ENCODE data around the gene TSSK1B.
"Not testable (repeated sequence)": the region's sequence is repeated elsewhere in the genome, so short reads cannot be mapped to it uniquely, and the experiment has no call there.

TSSK1B gene

DNA sequence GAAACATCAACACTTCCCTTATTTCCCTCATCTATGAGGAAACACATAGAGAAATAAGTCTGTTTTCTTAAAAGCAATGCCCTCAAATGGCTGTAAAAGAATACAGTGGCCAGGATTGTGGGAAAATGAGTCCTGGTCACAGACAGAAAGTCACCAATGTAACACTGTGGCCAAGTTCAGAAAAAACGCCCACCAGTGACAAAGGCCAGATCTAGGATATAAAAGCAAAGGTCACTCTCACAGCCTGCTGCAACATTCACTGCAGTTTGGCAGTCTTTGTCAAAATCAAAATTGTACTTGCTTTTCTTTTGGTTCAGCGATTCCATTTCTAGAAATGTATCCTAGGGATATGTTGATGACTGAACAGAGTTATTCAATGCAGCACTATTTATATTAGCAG, 30.5 kb downstream of the TSSK1B start:
- in situ Hi-C loops (cut with MboI; ENCODE audit: low sequenced_read_pairs): no loop called here

GRCh38 chr5:113397986-113398385, 36.8 kb downstream of the TSSK1B start:
- in situ Hi-C loops (cut with MboI; ENCODE audit: low sequenced_read_pairs): not testable (repeated sequence)

- in situ Hi-C loops (cut with MboI; ENCODE audit: low sequenced_read_pairs): no loop called here
Measured at GRCh38 chr5:113397046-113397445, 37.7 kb downstream of the TSSK1B start.

GRCh38 chr5:113394658-113395057, 40.1 kb downstream of the TSSK1B start:
- in situ Hi-C loops (cut with MboI; ENCODE audit: low sequenced_read_pairs): no loop called here

- in situ Hi-C loops (cut with MboI; ENCODE audit: low sequenced_read_pairs): no loop called here
Measured at GRCh38 chr5:113390224-113390623, 44.6 kb downstream of the TSSK1B start.

GRCh38 chr5:113389116-113389515, 45.7 kb downstream of the TSSK1B start:
- in situ Hi-C loops (cut with MboI; ENCODE audit: low sequenced_read_pairs): no loop called here

GRCh38 chr5:113387844-113388243, 46.9 kb downstream of the TSSK1B start:
- in situ Hi-C loops (cut with MboI; ENCODE audit: low sequenced_read_pairs): no loop called here

DNA sequence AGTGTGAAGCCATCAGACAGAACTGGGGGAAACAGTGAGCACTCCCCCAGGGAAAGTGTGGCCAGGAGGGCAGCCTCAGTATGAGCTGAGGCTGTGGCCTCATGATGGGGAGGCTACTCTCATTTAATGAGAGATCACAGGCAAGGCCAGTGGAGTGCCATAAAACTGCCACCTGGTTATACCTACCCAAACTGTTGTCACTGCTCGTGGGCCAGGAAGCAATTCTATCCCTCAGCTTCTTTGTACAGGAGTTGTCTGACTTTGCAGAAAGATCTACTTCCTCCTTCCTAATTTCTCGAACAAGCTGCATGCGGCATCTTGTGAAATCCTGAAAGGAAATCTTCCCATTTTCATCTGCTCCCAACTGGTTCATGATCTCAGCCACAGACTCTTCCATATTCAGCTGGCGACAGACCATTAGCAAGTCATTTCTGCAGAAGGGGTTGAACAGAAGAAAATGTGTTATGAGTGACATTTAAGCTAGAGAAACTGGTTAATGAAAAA, 50.0 kb downstream of the TSSK1B start:
- in situ Hi-C loops (cut with MboI; ENCODE audit: low sequenced_read_pairs): no loop called here

GRCh38 chr5:113382731-113383130, 52.1 kb downstream of the TSSK1B start:
- in situ Hi-C loops (cut with MboI; ENCODE audit: low sequenced_read_pairs): no loop called here

Measured in HL-60/S4 treated with retinoic acid at 250 ng/mL for 4 days and 3 days (cell line).